PC-9 (cell line): ENCODE results near the gene HNRNPC.

Experiments used
- EZH2 ChIP-seq: fragments of 200-600 bp; sonication (generic); IDR thresholded peaks from 2 replicates; pipeline ENCODE4 v1.8.0; 2017; ENCODE audit warnings: antibody characterized with exemption, low read depth
- TF ChIP-seq, protein P1 (sequence below): fragments of 200-600 bp; sonication (generic); conservative IDR thresholded peaks from 2 replicates; pipeline ENCODE4 v1.6.1; 2017; ENCODE audit warnings: mixed run types, antibody characterized with exemption, mild to moderate bottlenecking, moderate library complexity

DNA sequence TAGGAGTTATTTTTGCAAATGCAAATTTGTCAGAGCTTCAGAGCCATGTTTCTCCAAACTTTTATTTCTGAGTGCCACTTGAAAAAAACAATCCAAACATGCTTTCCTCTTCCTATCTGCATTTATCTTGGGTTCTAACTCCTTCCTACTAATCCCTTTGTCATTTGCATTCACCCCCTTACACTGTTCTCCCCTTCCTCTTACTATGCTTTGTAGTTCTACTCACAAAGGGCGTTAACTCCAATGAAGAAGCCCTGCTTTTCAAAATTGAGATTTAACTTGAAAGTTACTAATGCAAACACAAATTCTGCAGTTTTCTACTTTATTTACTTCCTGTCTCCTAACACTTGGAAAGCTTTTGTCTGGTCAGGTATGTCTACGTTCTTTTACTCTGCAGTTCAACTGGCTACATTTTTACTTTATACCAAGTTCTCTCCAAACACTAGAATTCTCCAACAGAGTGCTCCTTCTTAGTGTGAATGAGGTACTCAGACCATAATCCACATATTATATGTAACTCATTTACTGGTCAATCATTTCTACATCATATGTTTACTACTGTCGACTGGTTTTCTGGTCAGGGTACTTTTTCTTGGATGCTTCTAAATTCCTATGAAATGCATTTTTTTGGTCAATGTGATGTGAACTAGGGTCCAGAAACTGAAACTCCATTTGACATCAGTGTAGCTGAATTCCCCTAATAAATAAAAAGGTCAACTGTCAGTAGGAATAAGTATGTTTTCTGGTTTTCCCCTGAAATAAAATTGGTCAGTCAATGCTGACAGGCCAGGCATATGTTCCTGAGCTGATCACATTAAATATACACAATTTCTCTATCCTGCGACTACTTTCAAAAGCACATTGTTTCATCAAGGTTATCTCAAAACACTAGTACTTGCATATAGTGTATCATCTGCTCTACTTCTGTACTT lies 62.2 kb downstream of the HNRNPC start:
- TF ChIP-seq, protein P1, sequence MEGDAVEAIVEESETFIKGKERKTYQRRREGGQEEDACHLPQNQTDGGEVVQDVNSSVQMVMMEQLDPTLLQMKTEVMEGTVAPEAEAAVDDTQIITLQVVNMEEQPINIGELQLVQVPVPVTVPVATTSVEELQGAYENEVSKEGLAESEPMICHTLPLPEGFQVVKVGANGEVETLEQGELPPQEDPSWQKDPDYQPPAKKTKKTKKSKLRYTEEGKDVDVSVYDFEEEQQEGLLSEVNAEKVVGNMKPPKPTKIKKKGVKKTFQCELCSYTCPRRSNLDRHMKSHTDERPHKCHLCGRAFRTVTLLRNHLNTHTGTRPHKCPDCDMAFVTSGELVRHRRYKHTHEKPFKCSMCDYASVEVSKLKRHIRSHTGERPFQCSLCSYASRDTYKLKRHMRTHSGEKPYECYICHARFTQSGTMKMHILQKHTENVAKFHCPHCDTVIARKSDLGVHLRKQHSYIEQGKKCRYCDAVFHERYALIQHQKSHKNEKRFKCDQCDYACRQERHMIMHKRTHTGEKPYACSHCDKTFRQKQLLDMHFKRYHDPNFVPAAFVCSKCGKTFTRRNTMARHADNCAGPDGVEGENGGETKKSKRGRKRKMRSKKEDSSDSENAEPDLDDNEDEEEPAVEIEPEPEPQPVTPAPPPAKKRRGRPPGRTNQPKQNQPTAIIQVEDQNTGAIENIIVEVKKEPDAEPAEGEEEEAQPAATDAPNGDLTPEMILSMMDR = no peak
- TF ChIP-seq EZH2 = no peak
